Hematopoietic multipotent progenitor cell treated with erythropoietin and hydrocortisone succinate and interleukin-3 and kit ligand, for 4 days (in vitro differentiated cells): ENCODE measurements around the gene HK1.

Source experiments
- DNase-seq: peaks from one replicate; pipeline ENCODE4 v3.0.0-alpha.2; 2015

HK1 gene

DNA sequence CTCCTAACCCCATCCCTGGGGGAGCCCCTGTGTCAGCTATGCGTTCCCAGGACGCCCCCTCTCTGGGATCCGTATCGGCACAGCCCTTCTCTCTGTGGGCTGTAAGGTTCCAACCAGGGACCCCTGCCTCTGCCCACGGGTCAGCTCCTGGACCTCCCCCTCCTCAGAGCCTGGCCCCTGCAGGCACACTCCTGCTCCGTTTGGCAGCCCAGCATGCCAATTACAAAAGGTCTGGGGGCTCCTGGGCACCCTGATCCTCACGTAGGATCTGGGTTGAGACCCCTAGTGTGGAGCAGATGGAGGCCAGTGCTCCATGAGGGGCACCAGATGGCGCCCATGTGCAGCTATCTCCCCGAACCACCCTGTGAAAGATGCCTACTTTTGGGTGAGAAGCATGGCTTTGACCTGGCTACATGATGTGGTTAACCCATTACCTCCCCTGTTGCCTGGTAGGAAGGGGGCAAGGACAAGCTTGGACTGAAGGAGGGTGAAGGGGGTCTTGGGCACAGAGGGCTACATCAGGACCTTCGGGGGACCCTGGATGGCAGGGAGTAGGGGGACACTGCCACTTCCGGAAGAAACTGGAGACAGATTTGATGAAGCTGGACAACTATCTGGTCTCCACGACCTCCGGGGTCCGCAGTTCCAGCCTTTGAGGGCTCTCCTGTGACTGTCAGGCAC, 129.5 kb downstream of the HK1 start:
- DNase-seq = peak; percentile 81

DNA sequence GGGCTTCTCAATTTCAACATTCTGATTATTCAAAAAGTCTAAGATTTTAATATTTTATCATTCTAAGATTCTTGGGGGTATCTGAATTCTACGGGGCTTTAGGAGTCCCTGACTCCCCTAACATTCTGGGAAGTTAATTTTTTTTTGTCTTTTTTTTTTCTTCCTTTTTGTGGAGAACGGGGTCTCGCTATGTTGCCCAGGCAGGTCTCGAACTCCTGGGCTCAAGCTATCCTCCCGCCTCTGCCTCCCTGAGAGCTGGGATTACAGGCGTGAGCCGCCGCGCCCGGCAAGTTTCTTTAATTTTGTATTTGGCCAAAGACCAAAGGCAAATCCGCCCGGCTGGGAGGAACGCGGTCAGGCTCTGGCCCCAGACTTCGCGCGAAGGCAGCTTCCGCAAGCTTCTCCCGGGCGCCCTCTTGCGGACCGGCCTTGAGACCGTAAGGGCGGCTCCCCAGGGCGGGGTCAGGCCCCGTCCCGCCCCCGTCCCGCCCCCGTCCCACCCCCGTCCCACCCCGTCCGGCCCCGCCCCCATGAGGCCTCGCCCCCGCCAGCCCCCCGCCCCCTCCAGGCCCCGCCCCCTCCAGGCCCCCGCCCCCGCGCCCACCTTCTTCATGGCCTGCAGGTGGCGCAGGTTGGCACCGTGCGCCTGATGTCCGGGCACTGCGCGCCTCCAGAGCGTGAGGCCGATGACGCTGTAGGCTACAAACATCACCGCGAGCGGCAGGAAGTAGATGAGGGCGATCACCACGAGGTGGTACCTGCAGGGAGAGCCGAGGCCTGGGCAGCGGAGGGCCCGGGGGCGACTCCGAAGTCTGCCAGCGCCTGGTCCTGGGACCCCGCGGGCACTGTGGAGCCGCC, 130.3 kb downstream of the HK1 start:
- peak; percentile 97 for DNase-seq

- no peak for DNase-seq
These were observed 130.8 kb downstream of the HK1 start for GRCh38 chr10:69409176-69409495.

DNA sequence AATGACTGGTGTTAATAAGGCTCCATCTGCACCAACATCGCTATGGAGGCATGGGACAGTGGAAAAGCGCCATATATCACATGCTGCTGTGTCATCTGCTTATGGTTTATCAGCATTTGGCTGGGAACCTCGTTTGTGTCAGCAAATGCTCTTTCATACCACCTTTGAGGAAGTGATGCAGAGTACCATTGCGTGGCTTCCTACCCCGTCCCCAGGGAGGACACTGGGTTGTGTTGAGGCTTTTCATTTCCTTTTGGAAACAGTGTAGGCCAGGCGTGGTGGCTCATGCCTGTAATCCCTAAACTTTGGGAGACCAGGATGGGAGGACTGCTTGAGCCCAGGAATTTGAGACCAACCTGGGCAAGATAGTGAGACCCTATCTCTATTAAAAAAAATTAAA, 131.7 kb downstream of the HK1 start:
- peak; percentile 56 for DNase-seq

DNA sequence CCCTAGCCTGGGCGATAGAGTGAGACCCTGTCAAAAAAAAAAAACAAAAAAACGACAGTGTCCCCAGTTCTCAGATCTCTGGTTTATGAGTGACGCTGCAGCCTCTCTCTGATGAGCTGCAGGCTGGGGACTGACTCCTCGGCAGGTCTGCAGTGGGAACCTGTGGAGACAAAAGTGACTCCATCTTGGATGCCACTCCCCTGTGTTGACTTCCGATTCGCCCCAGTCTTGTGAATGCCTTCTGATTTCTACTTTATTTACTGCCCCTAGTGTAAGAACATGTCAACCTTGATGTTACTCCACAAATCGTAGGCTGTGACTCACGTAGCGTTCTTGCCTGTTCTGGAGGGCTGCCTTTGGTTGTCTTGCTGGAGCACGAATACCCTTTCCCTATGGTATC, 132.2 kb downstream of the HK1 start:
- no peak for DNase-seq

- DNase-seq = peak; percentile 72
These were observed 133.2 kb downstream of the HK1 start for GRCh38 chr10:69411476-69411875.

DNA sequence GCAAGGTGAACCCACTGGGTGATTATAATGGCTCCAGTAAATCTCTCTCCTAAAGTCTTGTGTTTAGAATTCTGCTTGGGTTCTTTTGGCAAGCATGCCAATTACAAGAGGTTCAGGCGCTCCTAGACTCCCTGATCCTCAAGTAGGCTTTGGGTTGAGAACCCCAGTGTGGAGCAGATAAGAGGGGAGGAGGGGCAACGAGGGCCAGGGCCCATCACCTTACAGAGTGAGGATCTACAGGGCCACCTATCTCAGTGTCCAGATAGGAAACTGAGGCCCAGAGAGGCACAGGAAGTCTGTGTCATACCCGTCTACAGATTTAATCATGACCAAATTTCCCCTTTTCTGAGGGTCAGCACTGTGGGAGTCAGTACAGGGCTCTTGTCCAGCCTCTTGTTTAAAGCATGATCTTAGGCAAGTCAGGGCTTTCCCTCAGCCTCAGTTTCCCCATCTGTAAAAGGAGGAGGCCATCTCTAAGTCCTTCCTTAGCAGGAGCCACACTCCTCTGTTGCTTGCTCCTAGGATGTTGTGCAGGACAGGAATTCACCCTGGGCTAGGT, 134.0 kb downstream of the HK1 start:
- no peak for DNase-seq

DNA sequence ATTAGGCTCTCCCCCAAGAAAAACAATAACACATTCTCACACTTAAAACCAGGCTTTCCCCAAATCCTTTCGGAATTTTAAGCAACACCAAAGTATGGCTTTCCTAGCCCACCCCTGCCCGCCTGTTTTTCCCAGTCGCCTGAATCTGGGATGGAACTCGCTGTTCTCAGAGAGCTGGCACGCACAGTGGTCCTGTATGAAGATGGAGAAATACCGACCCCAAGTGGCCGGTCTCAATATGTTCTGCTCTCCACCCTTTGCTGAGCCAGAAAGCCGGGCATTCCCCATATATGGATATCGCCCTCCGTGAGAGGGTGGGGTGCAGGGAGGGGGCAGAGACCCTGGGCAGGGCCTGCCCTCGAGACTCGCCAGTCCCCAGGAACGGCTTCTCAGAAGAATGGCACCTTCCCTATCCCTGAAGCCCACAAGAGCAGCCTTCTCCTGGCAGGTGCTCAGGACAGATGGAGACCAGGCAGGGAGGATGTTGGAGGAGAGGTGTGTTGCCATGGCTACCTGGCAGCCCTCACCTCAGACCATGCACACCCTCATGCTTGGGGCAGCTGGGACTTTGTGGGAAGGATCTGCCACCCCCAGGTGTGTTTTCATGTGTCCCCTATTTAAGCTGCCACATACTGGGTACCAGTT, 135.0 kb downstream of the HK1 start:
- DNase-seq = peak; percentile 80

DNA sequence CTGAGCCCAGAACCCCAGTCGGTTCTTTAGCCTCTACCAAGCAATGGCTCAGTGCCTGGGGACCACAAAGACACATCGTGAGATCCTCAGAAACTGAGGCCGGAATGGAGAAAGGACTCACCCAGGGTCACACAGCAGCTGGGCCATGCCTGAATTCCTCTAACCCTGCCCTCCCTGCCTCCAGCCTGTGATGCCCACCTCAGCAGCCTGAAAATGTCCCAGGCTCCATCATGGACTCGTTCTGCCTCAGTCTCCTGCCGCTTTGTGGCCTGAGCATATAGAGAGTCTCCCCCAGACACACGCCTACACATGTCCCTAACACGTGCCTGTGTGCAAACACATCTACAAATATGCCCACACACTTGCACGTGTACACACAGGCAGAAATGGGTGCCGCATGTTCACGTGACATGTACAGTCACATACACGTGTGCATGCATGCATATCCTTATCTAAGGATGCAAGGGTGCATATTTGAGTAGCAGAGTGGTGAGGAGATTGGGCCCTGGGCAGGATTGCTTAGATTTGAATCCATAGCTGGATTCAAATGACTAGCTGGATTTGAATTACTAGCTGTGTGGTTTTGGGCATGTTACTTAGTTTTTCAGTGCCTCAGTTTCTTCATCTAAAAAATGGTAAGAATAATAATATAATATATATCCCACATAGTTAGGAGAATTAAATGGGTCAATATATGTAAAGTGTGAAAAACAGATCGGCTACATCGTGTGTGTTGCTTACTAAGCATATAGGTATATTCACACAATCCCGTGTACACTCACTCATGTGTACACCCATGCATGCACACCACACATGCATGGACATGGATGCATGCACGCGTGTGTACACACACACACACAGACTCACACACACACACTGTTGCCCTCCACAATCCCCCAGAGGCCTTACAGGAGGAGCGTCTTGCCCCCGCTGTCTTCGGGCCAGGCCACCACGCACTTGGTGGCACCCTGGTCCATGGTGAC, 136.0 kb downstream of the HK1 start:
- DNase-seq = no peak

DNA sequence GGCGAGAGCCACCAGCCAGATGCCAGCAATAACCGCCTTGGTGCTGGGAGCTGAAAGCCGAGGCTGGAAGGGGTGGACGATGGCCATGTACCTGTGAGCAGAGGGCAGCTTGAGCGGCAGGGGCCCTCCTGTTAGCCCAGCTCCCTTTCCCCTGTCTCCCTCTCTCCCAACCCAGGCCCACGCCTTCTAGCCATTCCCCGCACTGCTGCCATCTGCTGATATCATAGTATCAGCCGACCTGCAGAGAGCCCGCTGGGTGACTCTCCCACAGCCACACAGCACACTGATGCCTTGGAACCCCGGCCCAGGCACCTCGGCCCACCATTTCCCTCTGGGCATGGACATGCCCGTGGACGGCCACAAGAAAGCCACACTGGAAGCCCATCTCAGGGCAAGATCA, 136.8 kb downstream of the HK1 start:
- no peak for DNase-seq

DNA sequence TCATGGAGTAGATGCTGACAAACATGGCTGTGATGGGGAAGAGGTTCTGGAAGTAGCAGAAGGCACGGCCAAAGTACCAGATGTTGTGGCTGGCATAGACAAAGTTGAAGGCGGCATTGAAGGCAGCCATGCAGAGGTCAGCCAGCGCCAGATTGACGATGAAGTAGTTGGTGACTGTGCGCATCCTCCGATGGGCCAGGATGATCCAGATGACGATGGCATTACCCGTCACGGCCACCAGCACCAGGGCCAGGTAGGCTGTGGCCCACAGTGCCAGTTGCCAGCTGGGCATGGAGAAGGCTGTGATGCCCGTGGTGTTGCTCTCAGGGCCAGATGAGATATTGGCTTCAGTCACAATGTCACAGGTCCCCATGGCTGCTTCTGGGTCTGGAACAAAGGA, 137.7 kb downstream of the HK1 start:
- DNase-seq = no peak

DNA sequence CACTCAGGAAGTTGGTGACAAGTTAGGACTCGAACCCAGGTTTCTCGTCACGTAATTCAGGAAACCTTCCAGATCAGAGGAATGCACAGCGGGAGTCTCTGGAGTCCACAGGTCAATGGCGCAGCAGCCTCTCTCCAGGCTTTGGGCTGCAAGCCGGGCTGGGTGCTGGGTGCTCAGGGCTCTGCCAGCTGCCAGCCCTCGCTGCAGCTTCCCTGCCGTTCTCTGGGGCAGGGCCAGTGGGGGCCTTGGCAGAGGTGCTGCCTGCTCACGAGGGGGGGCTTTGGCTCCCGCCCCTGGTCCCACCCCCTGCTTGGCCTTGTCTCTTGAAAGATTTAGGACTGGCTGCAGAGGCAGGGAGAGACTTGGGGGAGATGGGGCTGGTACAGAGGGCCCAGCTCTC, 138.4 kb downstream of the HK1 start, which contains the start of gene TACR2:
Gene TACR2, minus strand, starts transcription at position 224 of the 400 bp plus-strand sequence. CDS start 595 bp downstream, outside the sequence.
- DNase-seq = no peak

- no peak for DNase-seq
These were observed 139.2 kb downstream of the HK1 start for GRCh38 chr10:69417542-69417941.

- no peak for DNase-seq
These were observed 139.9 kb downstream of the HK1 start for GRCh38 chr10:69418052-69418752.

GRCh38 chr10:69419096-69419743, 140.9 kb downstream of the HK1 start:
- no peak for DNase-seq

- no peak for DNase-seq
These were observed 141.4 kb downstream of the HK1 start for GRCh38 chr10:69419744-69420126.

DNA sequence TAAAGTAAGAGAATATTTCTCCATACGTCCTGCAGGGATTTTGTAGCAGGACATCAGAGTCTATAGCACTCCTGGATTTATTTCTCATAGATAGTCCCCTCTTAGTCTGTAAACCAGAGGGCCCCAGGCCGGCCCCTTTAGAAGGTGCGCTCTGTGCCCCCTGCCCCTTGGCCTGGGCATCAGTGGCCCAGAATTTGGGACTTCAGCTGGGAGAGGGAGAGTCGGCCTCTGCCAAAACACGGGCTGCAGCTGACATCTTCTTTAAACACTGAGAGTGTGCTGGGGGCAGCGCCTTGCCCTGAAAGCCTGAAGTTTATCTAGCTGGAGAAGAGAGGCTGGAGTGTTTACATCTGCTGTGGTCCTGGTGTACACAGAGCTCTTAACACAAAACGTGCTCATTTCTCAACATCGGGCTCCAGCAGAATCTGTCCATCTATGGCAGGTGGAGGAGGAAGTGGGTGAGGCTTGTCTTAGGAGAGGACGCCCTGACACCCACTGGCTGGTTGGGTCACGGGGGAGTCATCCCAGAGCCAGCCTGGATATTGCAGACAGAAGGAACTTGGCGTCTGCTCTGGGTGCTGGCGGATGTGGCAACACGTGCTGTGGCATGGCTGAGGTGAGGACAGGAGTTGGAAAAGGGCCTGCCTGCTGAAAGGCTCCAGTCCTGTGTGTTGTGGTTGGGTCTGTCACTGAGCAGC, 143.5 kb downstream of the HK1 start:
- peak; percentile 31 for DNase-seq

GRCh38 chr10:69422676-69423075, 144.4 kb downstream of the HK1 start:
- DNase-seq = no peak

DNA sequence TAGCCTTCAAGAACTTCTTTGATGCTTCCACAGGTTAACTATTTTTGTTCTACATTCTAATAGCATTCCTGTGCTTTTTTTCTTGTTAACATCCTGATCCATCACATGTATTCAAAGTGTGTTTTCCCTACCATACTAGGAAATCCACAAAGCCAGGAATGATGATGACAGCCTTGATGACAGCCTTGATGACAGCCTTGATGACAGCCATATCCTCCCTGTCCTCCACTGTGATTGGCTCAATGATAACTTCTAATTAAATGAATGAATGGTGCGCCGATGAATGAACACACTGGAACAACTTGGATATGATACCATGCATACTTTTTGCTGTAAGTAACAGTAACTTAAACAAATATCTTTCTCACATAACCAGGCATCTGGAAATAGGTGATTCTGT, 146.7 kb downstream of the HK1 start:
- no peak for DNase-seq

DNA sequence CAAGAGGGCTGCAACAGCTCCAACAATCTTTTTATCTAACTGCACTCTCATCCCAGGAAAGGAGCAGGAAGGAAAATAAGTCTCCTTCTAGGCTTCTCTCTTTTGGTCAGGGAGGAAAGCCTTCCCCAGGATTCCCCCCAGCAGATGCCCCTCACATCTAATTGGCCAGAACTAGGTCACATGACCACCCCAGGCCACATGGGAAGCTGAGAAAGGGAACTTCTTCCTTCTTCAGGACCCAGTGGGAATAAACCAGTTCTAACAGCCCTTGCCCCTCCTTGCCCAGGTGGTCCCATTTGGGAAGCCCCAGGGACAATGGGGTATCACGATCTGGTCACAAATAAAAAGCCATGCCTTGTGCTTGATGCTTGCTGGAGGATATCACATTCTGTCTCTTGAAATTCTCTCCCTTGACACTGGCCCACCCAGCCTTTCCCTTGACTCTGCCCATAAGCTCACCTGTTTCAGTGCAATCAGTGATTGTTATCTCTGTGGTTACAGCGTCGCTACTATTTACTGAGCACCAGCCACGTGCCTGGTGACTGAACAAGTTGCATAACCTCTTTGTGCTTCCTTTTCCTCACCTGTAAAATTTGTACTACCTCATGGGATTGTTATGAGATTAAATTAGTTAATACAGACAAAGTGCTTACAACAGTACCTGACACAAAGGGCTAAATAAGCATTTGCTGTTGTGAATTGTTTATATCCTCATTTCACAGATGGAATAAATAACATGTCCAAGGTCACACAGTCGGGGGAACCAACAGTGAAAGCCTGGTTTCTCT, 147.4 kb downstream of the HK1 start:
- DNase-seq = no peak
